ENCODE data around the gene CCM2. TPM values are rescaled to one million over a fixed set of nuclear protein-coding genes. Genes with fewer than 3 reads are reported as not detected.

The CCM2 gene
- total and polyA plus RNA-seq, 7 donors: 28.1 to 54.2 (median 34.1) TPM

DNA sequence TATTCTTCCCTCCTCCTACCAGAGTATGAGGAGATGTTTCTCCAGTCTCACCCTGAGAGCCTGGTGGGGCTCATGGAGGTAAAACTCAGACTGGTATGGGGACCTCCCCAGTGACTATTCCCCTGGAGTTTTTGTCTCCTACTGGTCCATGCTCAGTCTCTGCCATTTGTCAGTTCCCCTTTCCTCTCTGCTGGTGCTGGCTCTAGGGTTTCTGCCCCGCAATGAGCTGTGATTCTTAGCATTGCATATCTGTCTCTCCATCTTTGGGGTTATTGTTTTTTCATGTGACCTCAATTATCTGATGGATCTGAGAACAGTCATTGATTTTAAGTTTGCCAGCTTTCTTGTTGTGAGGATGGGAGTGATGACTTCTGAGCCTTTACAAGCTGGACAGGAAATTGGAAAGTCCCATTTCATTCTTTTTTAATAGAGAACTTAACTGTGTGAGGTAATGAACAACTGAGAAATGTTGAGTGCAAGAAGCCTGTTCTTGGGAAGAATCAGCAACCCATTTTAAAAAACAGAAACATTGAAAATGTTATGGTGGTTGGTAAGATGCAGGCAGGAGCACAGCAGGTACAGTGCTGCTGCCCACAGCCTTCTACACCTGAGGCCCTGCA lies 61.9 kb downstream of the CCM2 start:
- H3K36me3 ChIP-seq: peaks cover 7 to 24% (median 17%) of the 10 kb centered on the region in 4 donors
- no peak for DNase-seq
- 90 to 96% methylated on average over 1 of the region's 1 CpG for WGBS, 2 donors
- H3K4me1 ChIP-seq: no peaks in the 10 kb centered on the region
- H3K4me3 ChIP-seq: no peak overlapping the region
- H3K9me3 ChIP-seq: no peaks in the 10 kb centered on the region
- no peaks in the 10 kb centered on the region for H3K27me3 ChIP-seq
- no peak for TF ChIP-seq POLR2AphosphoS5 (IDR thresholded peaks at IDR 0.05)
- TF ChIP-seq, protein P1, sequence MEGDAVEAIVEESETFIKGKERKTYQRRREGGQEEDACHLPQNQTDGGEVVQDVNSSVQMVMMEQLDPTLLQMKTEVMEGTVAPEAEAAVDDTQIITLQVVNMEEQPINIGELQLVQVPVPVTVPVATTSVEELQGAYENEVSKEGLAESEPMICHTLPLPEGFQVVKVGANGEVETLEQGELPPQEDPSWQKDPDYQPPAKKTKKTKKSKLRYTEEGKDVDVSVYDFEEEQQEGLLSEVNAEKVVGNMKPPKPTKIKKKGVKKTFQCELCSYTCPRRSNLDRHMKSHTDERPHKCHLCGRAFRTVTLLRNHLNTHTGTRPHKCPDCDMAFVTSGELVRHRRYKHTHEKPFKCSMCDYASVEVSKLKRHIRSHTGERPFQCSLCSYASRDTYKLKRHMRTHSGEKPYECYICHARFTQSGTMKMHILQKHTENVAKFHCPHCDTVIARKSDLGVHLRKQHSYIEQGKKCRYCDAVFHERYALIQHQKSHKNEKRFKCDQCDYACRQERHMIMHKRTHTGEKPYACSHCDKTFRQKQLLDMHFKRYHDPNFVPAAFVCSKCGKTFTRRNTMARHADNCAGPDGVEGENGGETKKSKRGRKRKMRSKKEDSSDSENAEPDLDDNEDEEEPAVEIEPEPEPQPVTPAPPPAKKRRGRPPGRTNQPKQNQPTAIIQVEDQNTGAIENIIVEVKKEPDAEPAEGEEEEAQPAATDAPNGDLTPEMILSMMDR (IDR thresholded peaks at IDR 0.05): no peak
- no peak for TF ChIP-seq EP300 (IDR thresholded peaks at IDR 0.05)
- TF ChIP-seq POLR2A (IDR thresholded peaks at IDR 0.05): no peak
- intact Hi-C loops (cut with DNase I): no loop called here
- H3K27ac ChIP-seq: no peak overlapping the region

DNA sequence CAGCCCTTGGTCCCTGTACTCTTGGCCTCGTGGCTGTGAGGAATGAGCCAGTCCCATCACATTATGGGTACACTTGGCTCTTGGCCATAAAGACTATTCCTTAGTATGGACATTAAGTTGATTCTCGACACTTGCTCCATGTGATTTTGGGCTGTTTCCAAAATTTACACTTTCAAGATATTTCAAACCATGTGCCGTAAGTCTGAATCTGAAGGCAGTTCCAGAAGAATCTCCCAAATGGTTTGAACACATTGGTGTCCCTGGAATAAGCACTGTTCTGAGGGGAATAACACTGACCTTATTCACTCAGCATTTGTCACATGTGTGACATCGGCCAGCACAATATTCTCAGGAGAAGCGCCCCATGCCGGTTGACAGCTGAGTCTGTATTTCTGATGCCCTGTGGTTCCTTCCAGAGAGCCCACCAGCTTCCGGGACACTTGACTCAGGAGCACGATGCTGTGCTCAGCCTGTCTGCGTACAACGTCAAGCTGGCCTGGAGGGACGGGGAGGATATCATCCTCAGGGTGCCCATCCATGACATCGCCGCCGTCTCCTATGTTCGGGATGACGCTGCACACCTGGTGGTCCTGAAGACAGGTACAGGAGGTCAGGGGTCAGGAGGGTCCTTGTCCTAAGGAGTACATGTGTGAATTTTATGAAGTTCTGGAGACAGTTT lies 64.2 kb downstream of the CCM2 start:
- H3K9me3 ChIP-seq: no peaks in the 10 kb centered on the region
- H3K4me3 ChIP-seq: no peak overlapping the region
- no peaks in the 10 kb centered on the region for H3K27me3 ChIP-seq
- no peak for DNase-seq
- H3K4me1 ChIP-seq: no peaks in the 10 kb centered on the region
- WGBS, 2 donors: 90 to 91% methylated on average over 16 of the region's 16 CpGs
- TF ChIP-seq, protein P1 (IDR thresholded peaks at IDR 0.05): no peak
- no peak for TF ChIP-seq EP300 (IDR thresholded peaks at IDR 0.05)
- no peak for TF ChIP-seq POLR2A (IDR thresholded peaks at IDR 0.05)
- no peak for TF ChIP-seq POLR2AphosphoS5 (IDR thresholded peaks at IDR 0.05)
- no peak overlapping the region for H3K27ac ChIP-seq
- intact Hi-C loops (cut with DNase I): no loop called here
- H3K36me3 ChIP-seq: peaks cover 7 to 46% (median 29%) of the 10 kb centered on the region in 4 donors

DNA sequence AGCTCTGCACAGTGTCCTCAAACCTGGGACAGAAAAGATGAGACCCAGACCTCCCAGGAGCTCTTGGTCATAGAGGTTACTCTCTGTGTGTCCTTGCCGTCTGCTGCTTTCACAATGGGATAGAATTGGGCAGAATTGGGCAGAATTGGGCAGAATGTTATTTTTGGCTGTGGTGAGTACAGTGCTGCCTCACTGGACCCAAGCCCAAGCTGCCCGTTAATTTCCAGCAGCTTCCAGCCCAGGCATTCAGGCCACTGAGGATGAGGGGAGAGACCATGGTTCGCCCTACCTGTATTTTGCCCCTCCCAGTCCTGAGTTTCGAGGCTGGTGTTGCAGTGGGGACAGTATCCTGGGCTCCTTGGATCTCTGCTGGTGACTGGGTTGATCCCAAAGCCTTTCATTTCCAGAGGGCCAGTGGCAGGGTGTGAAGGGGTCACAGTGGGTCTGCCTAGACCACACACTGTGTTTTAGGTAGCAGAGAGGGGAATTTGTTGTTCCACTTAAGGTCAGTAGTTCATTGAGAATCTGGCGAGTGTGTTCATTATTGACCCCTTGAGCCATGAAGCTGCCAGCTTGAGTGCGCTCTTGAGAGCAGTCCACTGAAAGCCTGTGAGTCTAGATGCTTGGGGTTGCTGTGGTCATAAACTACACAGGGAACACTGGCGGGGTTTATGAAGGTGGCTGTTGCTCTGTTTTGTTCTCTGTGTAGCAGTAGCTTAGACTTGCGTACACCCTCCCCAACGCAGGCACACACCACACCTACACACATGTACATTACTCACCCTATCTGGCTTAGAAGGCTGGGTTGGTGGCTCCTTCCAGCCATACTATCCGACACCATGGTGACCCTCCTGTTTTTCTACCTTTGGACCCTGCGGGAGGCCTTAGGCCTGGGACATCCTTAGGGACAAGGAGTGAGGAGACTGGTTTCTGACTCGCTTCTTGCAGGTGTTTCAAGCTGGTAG lies 65.3 kb downstream of the CCM2 start:
- Histone ChIP-seq H3K9me3 (no peaks in the 10 kb centered on the region), H3K4me1 (no peaks in the 10 kb centered on the region), H3K4me3 (no peak overlapping the region), H3K27ac (no peak overlapping the region), H3K36me3 (peaks cover 7 to 57% (median 34%) of the 10 kb centered on the region in 4 donors), H3K27me3 (no peaks in the 10 kb centered on the region)
- TF ChIP-seq, protein P1 (IDR thresholded peaks at IDR 0.05): no peak
- no peak for DNase-seq
- intact Hi-C loops (cut with DNase I): no loop called here
- WGBS, 2 donors: 87 to 91% methylated on average over 12 of the region's 12 CpGs

DNA sequence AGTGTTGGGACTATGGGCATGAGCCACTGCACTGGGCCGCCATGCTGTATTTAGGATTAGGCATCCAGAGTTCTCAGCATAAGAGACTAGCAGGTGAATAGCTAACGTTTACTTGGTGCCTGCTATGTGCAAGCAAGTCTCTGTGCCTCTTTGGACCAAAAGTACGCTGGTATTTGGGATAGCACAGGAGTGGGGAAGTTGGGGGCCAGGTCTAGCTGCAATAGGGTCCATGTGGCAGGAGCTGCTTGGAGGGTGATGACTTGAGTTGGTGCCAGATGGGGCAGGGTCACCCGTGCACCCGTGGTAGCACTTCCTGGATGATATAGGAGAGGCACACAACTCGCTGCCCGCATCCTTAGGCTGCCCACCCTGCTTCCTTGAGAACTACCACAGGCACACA lies 66.4 kb downstream of the CCM2 start:
- Histone ChIP-seq H3K27ac (no peak overlapping the region), H3K9me3 (no peaks in the 10 kb centered on the region), H3K4me1 (no peaks in the 10 kb centered on the region), H3K36me3 (peaks cover 7 to 68% (median 34%) of the 10 kb centered on the region in 4 donors), H3K4me3 (no peak overlapping the region), H3K27me3 (no peaks in the 10 kb centered on the region)
- no peak for DNase-seq
- TF ChIP-seq, protein P1 (IDR thresholded peaks at IDR 0.05): no peak
- no peak for TF ChIP-seq POLR2AphosphoS5 (IDR thresholded peaks at IDR 0.05)
- intact Hi-C loops (cut with DNase I): no loop called here
- WGBS, 2 donors: 87 to 88% methylated on average over 7 of the region's 7 CpGs
